NCI-H2227 treated with DMSO at 0.1 percent for 48 hours (cell line): Measurements from ENCODE around the gene RIN2.
"Not testable (repeated sequence)": the region's sequence is repeated elsewhere in the genome, so short reads cannot be mapped to it uniquely, and the experiment has no call there.

ENCODE experiments used
- DNase-seq: peaks from one replicate; lab custom pipeline; 2025; lab: John Stamatoyannopoulos, UW

Gene RIN2

DNA sequence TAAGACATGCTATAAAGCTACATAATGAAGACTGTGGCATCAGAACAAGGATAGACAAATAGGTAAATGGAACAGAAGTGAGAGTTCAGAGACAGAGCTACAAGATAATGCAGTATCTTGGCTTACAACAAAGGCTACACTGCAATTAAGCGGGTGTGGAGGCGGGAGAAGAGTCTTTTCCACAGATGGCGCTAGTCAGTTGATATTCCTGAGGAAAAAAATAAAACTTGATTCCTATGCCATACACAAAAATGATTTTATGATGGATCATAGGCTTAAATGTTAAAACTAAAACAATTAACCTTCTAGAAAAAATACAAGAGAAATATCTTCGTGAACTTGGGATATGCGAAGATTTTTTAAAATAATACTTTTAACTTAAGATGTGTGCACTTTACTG is 31.0 kb downstream of the RIN2 start:
- no peak for DNase-seq

DNA sequence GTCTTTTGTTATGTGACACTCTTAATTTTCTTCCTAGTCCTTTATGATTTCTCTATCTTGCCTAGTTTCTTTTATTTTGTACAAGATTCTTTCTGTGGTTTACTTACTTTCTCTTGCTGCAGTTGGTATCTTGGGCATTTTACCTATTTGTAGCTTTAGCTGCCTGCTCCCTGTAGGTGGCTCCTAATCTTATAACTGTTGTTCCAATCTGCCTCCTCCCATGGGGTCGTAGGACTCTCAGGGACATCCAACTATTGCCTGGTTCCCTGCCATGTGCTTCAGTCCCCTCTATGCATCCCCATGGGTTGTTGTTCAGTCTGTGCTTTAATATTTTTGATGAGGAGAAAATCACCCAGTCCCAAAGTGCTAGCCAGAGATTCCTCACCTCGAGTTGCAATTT is 31.4 kb downstream of the RIN2 start:
- DNase-seq, result no peak

DNA sequence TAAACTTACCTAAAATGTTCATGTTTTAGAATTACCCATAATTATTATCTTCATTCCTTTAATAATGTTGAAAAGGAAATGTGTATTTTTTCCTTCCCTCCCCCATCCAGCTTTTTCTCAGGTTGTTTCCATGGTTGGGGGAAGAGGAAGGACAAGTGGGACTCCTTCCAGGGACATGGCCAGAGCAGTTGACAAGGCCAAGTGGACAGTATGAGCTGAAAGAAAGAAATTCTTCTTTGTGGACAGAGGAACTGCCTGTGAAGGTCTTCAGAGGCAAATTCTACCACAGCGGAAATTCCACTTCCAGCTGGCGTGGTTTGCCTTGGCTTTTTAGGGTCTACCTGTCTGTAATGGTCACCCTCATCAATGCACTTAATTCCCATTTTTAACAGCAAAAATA is 33.8 kb downstream of the RIN2 start:
- no peak for DNase-seq

DNA sequence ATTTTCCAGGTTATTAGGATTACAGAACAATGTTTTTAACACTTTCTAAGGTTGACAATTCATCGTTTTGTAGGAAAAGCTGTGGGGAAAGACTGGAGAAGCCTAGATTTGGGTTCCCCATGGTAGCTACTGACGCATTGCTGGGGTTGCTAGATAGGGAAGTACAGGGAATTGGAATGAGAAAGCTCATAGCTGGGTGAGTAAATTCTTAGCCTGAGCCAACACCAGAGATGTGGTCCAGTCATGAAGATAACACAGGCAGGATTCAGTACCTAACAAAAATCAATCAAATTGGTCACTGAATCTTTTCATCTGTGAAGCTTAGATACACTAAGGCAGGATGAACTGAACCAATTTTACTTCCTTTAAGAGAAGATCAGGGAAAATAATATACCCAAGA is 35.7 kb downstream of the RIN2 start:
- DNase-seq, result no peak

DNA sequence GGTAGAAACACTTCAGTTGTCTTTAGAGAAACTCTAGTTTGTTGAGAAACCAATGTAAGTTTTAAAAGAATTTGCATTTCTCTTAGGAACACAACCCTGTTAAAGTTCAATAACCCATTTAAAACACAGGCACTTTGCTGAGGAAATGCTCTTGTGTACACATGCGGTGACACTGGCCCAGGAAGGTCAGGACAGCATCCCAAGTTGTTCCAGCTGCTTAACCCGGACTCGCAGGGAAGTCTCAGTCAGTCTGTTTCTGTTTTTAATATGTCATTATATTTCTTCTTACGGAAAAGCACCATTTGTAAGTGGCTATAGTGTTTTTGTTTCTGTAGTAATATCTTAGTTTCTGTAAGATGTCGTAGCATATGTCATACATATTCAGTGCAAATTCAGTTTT is 36.9 kb downstream of the RIN2 start:
- no peak for DNase-seq

GRCh38 chr20:19799325-19799724 is 41.3 kb downstream of the RIN2 start:
- DNase-seq, result no peak

- no peak for DNase-seq
Measured at GRCh38 chr20:19802099-19802491, 44.0 kb downstream of the RIN2 start.

- no peak for DNase-seq
Measured at GRCh38 chr20:19802492-19803158, 44.6 kb downstream of the RIN2 start.

GRCh38 chr20:19806276-19806675 is 48.2 kb downstream of the RIN2 start:
- not testable (repeated sequence) for DNase-seq

DNA sequence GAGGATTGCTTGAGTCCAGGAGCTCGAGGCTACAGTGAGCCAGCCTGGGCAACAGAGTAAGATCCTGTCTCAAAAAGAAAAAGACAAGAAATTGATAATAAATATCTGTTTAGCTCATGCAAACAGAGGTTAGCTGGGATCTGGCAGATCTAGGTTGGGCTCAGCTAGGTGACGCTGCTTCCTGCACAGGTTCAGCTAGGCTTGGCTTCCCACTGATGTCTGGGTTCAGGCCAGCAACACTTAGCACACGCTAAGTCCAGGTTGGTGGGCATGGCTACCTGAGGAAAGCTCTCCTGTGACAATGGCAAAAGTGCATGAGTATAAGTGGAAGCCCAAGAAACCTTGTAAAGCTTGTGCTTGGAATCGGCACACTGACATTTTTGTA is 48.7 kb downstream of the RIN2 start:
- no peak for DNase-seq

- no peak for DNase-seq
Measured at GRCh38 chr20:19807191-19807945, 49.3 kb downstream of the RIN2 start.
